ENCODE data around the gene RPS6KA2. TPM values are rescaled to one million over a fixed set of nuclear protein-coding genes. Genes with fewer than 3 reads are reported as not detected.

Gene RPS6KA2
- total RNA-seq, 1 donor, result 2.4 TPM

DNA sequence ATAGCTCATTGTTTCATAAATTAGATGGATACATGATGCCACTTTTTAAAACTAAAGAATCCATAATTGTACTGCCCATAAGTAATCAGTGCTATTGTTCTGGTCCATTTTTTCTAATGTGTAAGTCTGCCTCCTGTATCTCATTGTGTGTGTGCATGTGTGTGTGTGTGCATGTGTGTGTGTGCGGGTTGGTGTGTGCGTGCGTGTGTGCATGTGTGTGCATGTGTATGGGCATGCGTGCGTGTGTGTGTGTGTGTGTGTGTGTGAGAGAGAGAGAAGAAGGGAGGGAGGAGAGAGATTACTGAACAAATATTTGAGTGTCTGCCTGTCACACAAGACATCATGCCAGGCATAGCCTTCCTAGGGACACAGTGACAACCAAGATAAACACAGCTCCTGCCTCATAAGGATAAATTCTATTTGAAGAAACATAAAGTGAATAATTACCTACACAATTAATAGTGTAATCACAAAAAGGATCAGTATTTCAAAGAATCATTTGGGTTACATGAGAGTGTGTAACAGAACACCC lies 33.2 kb upstream of the RPS6KA2 start:
- Histone ChIP-seq H3K4me3 (ENCODE audit: low read length) (no peak overlapping the region), H3K9me3 (ENCODE audit: low read depth, low read length) (no peaks in the 10 kb centered on the region), H3K4me1 (ENCODE audit: insufficient read depth, low read length) (peaks cover 16% of the 10 kb centered on the region), H3K27me3 (ENCODE audit: insufficient read depth, low read length) (no peaks in the 10 kb centered on the region)

- Histone ChIP-seq H3K9me3 (ENCODE audit: low read depth, low read length) (no peaks in the 10 kb centered on the region), H3K27me3 (ENCODE audit: insufficient read depth, low read length) (no peaks in the 10 kb centered on the region), H3K4me3 (ENCODE audit: low read length) (no peak overlapping the region), H3K4me1 (ENCODE audit: insufficient read depth, low read length) (peaks cover 16% of the 10 kb centered on the region)
Observed at GRCh38 chr6:166659581-166659980, 32.5 kb upstream of the RPS6KA2 start.

- H3K4me1 ChIP-seq (ENCODE audit: insufficient read depth, low read length), result peaks cover 16% of the 10 kb centered on the region
- H3K27me3 ChIP-seq (ENCODE audit: insufficient read depth, low read length), result no peaks in the 10 kb centered on the region
- H3K9me3 ChIP-seq (ENCODE audit: low read depth, low read length), result no peaks in the 10 kb centered on the region
- no peak overlapping the region for H3K4me3 ChIP-seq (ENCODE audit: low read length)
Observed at GRCh38 chr6:166658792-166659150, 31.7 kb upstream of the RPS6KA2 start.

GRCh38 chr6:166658115-166658791 lies 31.2 kb upstream of the RPS6KA2 start:
- no peak overlapping the region for H3K4me3 ChIP-seq (ENCODE audit: low read length)
- H3K9me3 ChIP-seq (ENCODE audit: low read depth, low read length), result no peaks in the 10 kb centered on the region
- peaks cover 16% of the 10 kb centered on the region for H3K4me1 ChIP-seq (ENCODE audit: insufficient read depth, low read length)
- no peaks in the 10 kb centered on the region for H3K27me3 ChIP-seq (ENCODE audit: insufficient read depth, low read length)

- Histone ChIP-seq H3K27me3 (ENCODE audit: insufficient read depth, low read length) (no peaks in the 10 kb centered on the region), H3K9me3 (ENCODE audit: low read depth, low read length) (no peaks in the 10 kb centered on the region), H3K4me3 (ENCODE audit: low read length) (no peak overlapping the region), H3K4me1 (ENCODE audit: insufficient read depth, low read length) (peaks cover 16% of the 10 kb centered on the region)
Observed at GRCh38 chr6:166657531-166657930, 30.5 kb upstream of the RPS6KA2 start.

- H3K9me3 ChIP-seq (ENCODE audit: low read depth, low read length), result no peaks in the 10 kb centered on the region
- H3K4me3 ChIP-seq (ENCODE audit: low read length), result no peak overlapping the region
- H3K4me1 ChIP-seq (ENCODE audit: insufficient read depth, low read length), result peaks cover 16% of the 10 kb centered on the region
- H3K27me3 ChIP-seq (ENCODE audit: insufficient read depth, low read length), result no peaks in the 10 kb centered on the region
Observed at GRCh38 chr6:166656230-166657151, 29.4 kb upstream of the RPS6KA2 start.

GRCh38 chr6:166655713-166656229 lies 28.7 kb upstream of the RPS6KA2 start:
- Histone ChIP-seq H3K4me1 (ENCODE audit: insufficient read depth, low read length) (peaks cover 16% of the 10 kb centered on the region), H3K4me3 (ENCODE audit: low read length) (no peak overlapping the region), H3K9me3 (ENCODE audit: low read depth, low read length) (no peaks in the 10 kb centered on the region), H3K27me3 (ENCODE audit: insufficient read depth, low read length) (no peaks in the 10 kb centered on the region)

DNA sequence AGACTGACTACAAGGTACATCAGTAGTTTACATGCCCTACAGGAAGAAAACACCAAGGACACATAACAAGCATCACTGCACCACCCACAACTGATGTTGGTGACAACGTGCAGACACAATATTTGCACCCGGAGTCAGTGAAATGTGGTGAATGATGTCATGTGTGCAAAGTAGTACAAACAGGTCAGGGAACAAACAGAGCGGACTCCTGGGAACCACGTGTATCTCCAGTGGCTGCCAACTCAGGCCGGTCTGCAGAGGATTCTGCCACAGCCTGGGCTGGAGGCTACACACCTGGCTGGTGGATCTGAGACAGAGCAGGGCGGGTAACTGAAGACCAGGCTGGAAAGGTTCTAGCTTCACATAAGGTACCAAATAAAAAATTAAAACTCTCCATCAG lies 28.2 kb upstream of the RPS6KA2 start:
- Histone ChIP-seq H3K9me3 (ENCODE audit: low read depth, low read length) (no peaks in the 10 kb centered on the region), H3K4me3 (ENCODE audit: low read length) (no peak overlapping the region)

GRCh38 chr6:166654573-166654972 lies 27.5 kb upstream of the RPS6KA2 start:
- H3K27me3 ChIP-seq (ENCODE audit: insufficient read depth, low read length), result no peaks in the 10 kb centered on the region

More for the DNA sequence above, 28.2 kb upstream of the RPS6KA2 start:
- Histone ChIP-seq H3K27me3 (ENCODE audit: insufficient read depth, low read length) (no peaks in the 10 kb centered on the region), H3K4me1 (ENCODE audit: insufficient read depth, low read length) (peaks cover 16% of the 10 kb centered on the region)

GRCh38 chr6:166653639-166653941 lies 26.5 kb upstream of the RPS6KA2 start:
- Histone ChIP-seq H3K9me3 (ENCODE audit: low read depth, low read length) (no peaks in the 10 kb centered on the region), H3K27me3 (ENCODE audit: insufficient read depth, low read length) (no peaks in the 10 kb centered on the region), H3K4me1 (ENCODE audit: insufficient read depth, low read length) (peaks cover 16% of the 10 kb centered on the region), H3K4me3 (ENCODE audit: low read length) (no peak overlapping the region)

More at GRCh38 chr6:166654573-166654972, 27.5 kb upstream of the RPS6KA2 start:
- H3K4me3 ChIP-seq (ENCODE audit: low read length), result no peak overlapping the region
- no peaks in the 10 kb centered on the region for H3K9me3 ChIP-seq (ENCODE audit: low read depth, low read length)
- H3K4me1 ChIP-seq (ENCODE audit: insufficient read depth, low read length), result peaks cover 16% of the 10 kb centered on the region

- Histone ChIP-seq H3K27me3 (ENCODE audit: insufficient read depth, low read length) (no peaks in the 10 kb centered on the region), H3K4me3 (ENCODE audit: low read length) (no peak overlapping the region), H3K4me1 (ENCODE audit: insufficient read depth, low read length) (no peaks in the 10 kb centered on the region), H3K9me3 (ENCODE audit: low read depth, low read length) (no peaks in the 10 kb centered on the region)
Observed at GRCh38 chr6:166650824-166651807, 24.1 kb upstream of the RPS6KA2 start.

DNA sequence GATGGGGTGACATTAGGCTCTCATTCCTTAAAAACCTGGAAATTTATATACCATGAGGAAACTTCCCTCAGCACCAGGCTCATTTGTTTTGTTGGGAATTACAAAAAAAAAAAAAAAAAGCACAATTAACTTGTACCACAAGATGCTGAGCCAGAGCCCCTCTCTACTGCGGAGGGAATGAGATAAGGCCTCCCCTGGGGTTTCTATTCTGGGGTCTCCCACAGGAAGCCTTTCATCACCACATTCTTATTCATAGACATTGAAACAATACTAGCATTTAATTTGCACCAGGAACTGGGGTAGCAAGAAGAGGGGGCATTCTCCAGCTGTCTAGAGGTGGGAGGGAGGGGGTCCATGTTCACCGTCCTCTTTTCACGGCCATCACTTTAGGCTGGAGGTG lies 23.0 kb upstream of the RPS6KA2 start:
- Histone ChIP-seq H3K27me3 (ENCODE audit: insufficient read depth, low read length) (no peaks in the 10 kb centered on the region), H3K4me3 (ENCODE audit: low read length) (no peak overlapping the region), H3K4me1 (ENCODE audit: insufficient read depth, low read length) (no peaks in the 10 kb centered on the region), H3K9me3 (ENCODE audit: low read depth, low read length) (no peaks in the 10 kb centered on the region)

- no peaks in the 10 kb centered on the region for H3K4me1 ChIP-seq (ENCODE audit: insufficient read depth, low read length)
- H3K27me3 ChIP-seq (ENCODE audit: insufficient read depth, low read length), result no peaks in the 10 kb centered on the region
- no peak overlapping the region for H3K4me3 ChIP-seq (ENCODE audit: low read length)
- no peaks in the 10 kb centered on the region for H3K9me3 ChIP-seq (ENCODE audit: low read depth, low read length)
Observed at GRCh38 chr6:166648846-166649245, 21.8 kb upstream of the RPS6KA2 start.

GRCh38 chr6:166647896-166648295 lies 20.8 kb upstream of the RPS6KA2 start:
- no peak overlapping the region for H3K4me3 ChIP-seq (ENCODE audit: low read length)
- H3K4me1 ChIP-seq (ENCODE audit: insufficient read depth, low read length), result no peaks in the 10 kb centered on the region
- peaks cover under 1% of the 10 kb centered on the region for H3K27me3 ChIP-seq (ENCODE audit: insufficient read depth, low read length)
- H3K9me3 ChIP-seq (ENCODE audit: low read depth, low read length), result peaks cover 4% of the 10 kb centered on the region

Measured in mononuclear cell (primary cell).